A549 treated with ZK216348 at 1 μM for 4 hours (cell line): ENCODE results near the gene DHX36. TPM values are rescaled to one million over a fixed set of nuclear protein-coding genes. Genes with fewer than 3 reads are reported as not detected.

Source experiments
- total RNA-seq: library from RNA; stranded (reverse); fragments of 200-300 nt; extraction: Qiagen RNA extraction; gene quantifications from 5 replicates; pipeline ENCODE4 v1.2.3, GENCODE V29; 2022; ENCODE audit warnings: low read depth

DHX36 gene, protein sequence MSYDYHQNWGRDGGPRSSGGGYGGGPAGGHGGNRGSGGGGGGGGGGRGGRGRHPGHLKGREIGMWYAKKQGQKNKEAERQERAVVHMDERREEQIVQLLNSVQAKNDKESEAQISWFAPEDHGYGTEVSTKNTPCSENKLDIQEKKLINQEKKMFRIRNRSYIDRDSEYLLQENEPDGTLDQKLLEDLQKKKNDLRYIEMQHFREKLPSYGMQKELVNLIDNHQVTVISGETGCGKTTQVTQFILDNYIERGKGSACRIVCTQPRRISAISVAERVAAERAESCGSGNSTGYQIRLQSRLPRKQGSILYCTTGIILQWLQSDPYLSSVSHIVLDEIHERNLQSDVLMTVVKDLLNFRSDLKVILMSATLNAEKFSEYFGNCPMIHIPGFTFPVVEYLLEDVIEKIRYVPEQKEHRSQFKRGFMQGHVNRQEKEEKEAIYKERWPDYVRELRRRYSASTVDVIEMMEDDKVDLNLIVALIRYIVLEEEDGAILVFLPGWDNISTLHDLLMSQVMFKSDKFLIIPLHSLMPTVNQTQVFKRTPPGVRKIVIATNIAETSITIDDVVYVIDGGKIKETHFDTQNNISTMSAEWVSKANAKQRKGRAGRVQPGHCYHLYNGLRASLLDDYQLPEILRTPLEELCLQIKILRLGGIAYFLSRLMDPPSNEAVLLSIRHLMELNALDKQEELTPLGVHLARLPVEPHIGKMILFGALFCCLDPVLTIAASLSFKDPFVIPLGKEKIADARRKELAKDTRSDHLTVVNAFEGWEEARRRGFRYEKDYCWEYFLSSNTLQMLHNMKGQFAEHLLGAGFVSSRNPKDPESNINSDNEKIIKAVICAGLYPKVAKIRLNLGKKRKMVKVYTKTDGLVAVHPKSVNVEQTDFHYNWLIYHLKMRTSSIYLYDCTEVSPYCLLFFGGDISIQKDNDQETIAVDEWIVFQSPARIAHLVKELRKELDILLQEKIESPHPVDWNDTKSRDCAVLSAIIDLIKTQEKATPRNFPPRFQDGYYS
- total RNA-seq, result 54.5 to 72.7 TPM (median 61.5 TPM) in 5 replicates

GRCh38 chr3:154323891-154324738 is at the start of gene DHX36:
Gene DHX36, minus strand, starts transcription at chr3:154324487. Its CDS starts 71 bp downstream, at chr3:154324416.

Other genes with a start within 250 kb of the DHX36 start
- 5.1 to 7.4 TPM (median 6.8 TPM) in 5 replicates for gene ARHGEF26, start 203.1 kb downstream of the DHX36 start, total RNA-seq
- not detected in 5 replicates for gene GPR149, start 105.7 kb upstream of the DHX36 start, total RNA-seq